Measurements from ENCODE around the gene C20orf204. TPM values are rescaled to one million over a fixed set of nuclear protein-coding genes. Genes with fewer than 3 reads are reported as not detected.
A peak's percentile ranks its signal among the peaks of the same experiment; 100 is the strongest.

Gene C20orf204
- total RNA-seq, 2 donors from 2014 or later, result 0.76 to 0.83 TPM

DNA sequence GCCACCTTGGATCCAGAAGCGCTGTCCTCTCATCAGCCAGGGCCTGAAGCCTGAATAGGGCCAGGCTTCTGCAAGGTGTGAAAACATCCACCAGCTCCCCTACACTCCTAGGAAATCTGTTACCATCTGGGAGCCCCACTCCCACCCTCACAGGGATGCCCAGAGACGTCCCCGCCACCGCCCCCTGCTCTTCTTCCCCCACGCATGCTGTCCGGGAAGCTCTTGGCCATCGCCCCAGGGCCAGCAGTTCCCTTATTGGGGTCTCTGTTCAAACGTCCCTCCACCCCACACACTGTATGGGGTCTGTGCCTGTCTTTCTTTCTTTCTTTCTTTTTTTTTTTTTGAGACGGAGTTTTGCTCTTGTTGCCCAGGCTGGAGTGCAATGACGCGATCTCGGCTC is 39.6 kb downstream of the C20orf204 start:
- intact Hi-C loops (cut with DNase I), result no loop called here
- DNase-seq (ENCODE audit: low spot score), result no peak

GRCh38 chr20:64076061-64076997 is 40.3 kb downstream of the C20orf204 start:
- intact Hi-C loops (cut with DNase I), result no loop called here
- no peak for DNase-seq (ENCODE audit: low spot score)

GRCh38 chr20:64077094-64077493 is 41.1 kb downstream of the C20orf204 start:
- intact Hi-C loops (cut with DNase I), result no loop called here
- no peak for DNase-seq (ENCODE audit: low spot score)

DNA sequence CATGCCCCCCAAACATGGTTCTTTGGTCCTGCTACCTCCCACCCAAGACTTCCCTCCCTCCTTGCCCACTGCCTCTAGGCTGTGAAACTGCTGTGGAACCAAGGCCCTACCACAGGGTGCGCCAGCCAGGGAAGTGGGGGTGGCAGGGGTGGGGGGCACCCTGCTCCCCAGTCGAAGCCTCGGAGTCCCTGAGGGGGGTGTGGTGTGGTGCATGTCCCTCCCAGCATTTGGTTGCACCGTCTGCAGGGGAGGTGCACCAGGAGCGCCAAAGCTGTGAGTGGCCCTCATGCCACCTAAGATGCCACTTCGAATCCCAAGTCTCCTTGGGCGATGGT is 41.5 kb downstream of the C20orf204 start:
- intact Hi-C loops (cut with DNase I), result no loop called here
- DNase-seq (ENCODE audit: low spot score), result no peak

- no peak for DNase-seq (ENCODE audit: low spot score)
- intact Hi-C loops (cut with DNase I), result no loop called here
Observed at GRCh38 chr20:64077876-64078551, 42.0 kb downstream of the C20orf204 start.

GRCh38 chr20:64078934-64079272 is 42.9 kb downstream of the C20orf204 start:
- intact Hi-C loops (cut with DNase I), result no loop called here
- DNase-seq (ENCODE audit: low spot score), result no peak

DNA sequence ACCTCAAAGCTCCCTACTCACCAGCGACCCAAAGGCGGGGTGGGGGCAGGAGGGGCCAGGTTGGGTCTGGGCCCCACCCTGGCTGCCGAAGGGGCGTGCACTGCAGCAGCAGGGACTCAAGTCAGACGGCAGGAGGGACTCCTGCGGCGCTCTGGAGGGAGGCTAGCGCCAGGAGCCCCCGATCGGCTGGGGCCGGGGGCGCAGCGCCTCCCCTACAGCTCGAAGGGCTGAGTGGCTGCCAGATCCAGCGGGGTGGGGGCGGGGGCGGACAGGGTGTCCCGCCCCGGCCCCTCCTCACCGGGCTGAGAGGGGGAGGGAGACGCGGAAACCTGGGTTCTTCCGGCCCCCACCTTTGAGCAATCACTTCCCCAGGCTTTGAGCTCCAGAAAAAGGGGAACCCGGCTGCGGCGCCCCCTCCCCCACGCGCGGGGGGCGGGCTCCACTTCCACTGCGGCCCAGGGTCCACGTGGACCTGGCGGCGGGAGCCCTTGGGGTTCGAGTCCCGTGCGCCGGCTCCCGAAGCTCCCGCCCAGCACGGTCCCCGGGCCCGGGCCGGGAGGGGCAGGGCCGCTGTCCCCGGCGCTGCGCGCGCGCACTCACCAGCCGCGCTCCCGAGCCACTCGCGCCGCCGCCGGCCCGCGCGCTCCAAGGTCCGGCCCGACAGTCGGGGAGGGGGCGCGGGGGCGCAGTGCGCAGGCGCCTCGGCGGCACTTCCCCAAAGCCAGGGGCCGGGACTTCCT is 43.5 kb downstream of the C20orf204 start, which contains the start of gene RGS19:
RGS19 (minus strand) TSS at position 246 of the 740 bp plus-strand sequence. CDS start 2,632 bp downstream, outside the sequence.
- intact Hi-C loops (cut with DNase I), result no loop called here
- peak; percentile 95 for DNase-seq (ENCODE audit: low spot score)

GRCh38 chr20:64080013-64080812 is 44.2 kb downstream of the C20orf204 start, which contains the start of gene OPRL1:
OPRL1 (plus strand) TSS chr20:64080082; CDS start chr20:64092721, 12,639 bp downstream.
- intact Hi-C loops (cut with DNase I), result no loop called here
- DNase-seq (ENCODE audit: low spot score), result no peak

DNA sequence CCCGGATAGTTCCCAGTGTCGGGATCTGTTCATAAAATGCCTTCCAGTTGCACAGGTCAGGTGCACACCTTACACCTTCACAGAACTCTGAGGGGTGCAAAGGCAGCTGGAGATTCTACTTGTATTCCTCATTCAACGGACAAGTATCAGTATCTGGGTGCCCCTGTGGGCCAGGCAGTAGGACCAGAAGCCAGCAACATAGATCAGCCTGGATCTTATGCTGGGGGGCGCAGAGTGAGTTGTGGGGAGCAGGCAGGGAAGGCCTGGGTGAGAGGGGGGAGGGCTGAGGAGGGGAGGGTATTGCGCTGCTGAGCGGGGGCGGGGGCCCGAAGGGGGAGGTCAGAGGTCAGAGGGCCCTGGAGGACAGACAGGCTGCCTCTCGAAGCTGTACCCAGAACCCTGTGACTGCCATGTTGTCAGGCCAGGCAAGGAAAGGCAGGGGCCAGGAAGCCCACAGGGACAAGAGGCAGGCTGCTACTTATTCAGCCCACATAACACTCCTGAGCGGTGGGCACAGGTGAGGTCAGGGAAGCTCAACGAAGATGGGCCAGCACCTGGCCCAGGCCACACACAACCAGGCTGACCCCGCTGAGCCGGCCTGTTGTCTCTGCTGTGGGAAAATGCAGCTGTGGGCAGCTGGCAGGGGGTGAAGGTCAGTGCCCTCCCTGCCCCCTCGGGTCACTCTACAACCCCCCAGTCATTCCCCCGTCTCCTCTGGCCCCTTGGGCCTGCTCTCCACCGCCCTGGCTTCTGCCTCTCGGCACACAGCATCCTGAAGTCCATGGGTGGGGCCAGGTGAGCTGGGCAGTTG is 45.0 kb downstream of the C20orf204 start:
- intact Hi-C loops (cut with DNase I), result no loop called here
- no peak for DNase-seq (ENCODE audit: low spot score)

DNA sequence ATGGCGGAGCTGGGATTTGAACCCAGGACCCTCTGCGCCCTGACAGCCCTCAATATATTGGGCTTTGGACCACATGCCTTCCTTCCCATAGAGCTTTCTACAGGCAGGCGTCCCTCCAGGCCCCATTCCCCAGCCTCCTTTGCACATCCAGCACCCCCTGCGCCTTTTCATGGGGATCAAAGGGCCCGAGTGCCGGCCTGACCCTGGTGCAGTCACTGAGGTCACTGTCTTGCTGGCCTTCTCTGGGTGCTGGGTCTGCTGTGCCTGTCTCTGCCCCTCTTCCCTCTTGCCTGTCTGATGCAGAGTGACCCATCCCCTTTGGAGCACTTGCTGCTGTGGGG is 45.6 kb downstream of the C20orf204 start:
- intact Hi-C loops (cut with DNase I), result no loop called here

DNA sequence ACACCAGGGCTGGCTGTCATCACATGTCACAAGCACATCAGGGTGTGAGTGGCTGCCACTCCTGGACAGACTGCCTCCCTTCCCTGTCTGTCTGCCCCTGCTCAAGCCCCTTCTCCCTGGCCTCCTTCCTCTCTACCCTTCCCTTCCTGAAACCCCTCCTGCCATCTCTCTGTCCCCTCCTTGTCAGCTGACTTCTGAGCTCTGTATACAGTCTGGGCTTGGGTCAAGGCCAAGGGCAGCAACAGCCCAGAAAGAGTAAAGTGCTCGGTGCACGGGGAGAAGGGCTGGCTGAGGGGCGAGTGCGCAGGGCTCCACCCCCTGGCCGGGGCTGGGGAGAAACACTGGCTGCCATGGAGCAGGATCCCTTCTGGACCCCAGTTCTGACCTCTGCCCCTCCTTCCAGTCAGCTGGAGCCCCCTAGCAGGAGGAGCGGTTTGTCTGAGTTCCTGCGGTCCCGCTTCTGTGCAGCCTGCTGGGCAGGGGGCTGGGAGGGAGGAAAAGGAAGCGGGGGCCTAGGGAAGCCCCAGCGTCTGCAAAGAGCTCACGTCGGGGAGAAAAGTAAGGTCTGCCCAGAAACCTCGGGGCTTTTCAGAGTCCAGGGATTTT is 46.2 kb downstream of the C20orf204 start:
- DNase-seq (ENCODE audit: low spot score), result no peak
- intact Hi-C loops (cut with DNase I), result no loop called here

More for the DNA sequence above, 45.6 kb downstream of the C20orf204 start:
- DNase-seq (ENCODE audit: low spot score), result no peak

- intact Hi-C loops (cut with DNase I), result no loop called here
- DNase-seq (ENCODE audit: low spot score), result no peak
Observed at GRCh38 chr20:64082820-64083377, 46.9 kb downstream of the C20orf204 start.

GRCh38 chr20:64083378-64083803 is 47.4 kb downstream of the C20orf204 start:
- peak; percentile 91 for DNase-seq (ENCODE audit: low spot score)
- intact Hi-C loops (cut with DNase I), result no loop called here

DNA sequence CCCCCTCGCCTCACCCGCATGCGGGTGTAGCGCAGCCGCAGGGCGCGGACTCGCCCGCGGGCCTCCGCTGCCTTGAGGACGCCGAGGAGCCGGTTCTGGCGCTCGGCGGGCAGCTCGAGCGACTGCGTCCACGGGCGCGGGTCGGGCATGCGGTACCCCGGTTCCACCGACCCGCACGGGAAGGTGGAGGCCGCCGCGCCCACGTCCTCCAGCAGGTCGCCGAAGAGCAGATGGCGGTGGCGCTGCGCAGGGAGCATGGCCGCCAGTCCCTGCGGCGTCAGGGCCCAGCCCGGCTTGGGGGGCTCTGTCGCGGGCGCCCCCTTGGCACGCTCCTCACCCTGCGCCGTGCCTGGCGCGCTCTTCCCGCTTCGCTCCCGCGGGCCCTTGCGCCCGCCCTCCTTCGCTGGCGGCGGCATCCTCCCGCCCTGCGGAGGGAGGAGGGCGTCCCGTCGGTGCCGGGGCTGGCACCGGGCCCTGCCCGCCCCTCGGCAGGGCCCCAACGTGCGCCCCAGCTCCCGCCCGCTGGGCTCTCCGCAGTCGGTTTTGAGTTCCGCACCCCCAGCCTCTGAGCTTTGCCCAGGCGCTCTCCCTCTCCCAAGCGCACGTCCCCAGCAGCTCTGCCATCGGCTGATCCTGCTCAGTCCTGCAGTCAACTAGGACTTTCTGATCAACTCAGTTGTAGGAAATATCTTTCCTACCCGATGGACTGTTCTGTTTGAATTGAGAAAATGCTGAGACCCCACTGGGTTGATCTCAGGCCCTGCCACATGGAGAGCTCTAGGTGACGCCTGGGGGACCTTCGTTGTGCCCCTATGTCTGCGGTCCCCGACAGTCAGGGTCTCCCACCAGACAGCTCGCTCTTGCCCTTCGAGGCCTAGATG is 48.1 kb downstream of the C20orf204 start, which contains the start of gene LKAAEAR1:
LKAAEAR1 (minus strand) TSS at position 595 of the 881 bp plus-strand sequence; CDS start at position 416, 179 bp downstream.
- intact Hi-C loops (cut with DNase I), result no loop called here
- DNase-seq (ENCODE audit: low spot score), result no peak

DNA sequence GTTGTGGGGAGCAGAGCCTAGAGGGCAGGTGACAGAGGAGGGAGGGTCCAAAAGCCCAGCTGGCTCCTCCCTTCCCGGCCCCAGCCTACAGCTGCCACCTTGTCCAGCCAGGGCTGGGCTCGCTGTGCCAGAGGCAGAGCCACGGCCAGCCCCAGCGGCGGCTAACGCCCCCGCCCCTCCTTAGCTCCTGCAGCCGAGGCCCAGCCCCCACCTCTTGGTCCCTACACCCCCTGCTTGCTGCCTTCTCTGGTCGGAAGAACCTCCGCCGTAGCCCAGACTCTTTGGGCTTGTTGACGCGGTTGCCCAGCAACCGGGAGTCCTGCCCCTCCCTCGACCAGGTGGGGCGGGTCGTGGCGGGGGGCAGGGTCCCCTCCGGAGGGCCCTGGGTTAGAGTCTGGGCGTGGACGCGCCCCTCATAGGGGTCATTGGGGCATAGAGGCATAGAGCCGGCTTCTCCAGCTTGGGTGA is 48.7 kb downstream of the C20orf204 start:
- intact Hi-C loops (cut with DNase I), result no loop called here
- DNase-seq (ENCODE audit: low spot score), result no peak

DNA sequence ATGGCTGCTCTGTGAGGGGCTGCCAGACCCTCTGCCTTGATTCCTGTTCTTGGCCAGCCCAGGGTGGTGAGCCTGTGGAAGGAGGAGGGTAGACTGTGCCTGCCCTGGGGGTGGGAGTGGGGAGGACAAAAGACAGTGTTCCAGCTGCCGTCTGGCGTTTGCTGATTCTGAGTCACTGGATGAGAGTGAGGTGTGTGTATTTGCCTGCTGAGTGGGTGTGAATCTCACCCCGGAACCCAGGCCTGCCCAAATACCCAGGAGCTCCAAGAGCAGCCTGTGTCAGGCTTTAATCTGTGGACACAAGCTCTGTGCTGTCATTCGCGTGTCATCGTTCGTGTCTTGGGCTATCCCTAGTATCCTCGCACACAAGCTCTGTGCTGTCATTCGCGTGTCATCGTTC is 50.8 kb downstream of the C20orf204 start:
- intact Hi-C loops (cut with DNase I), result no loop called here
- no peak for DNase-seq (ENCODE audit: low spot score)

Measured in posterior vena cava (tissue), 2 donors.